A673 (cell line): ENCODE data around the gene CERS5.

Source experiments
- EZH2 ChIP-seq: fragments of 200-600 bp; sonication (generic); IDR thresholded peaks from 2 replicates; pipeline ENCODE4 v1.6.1; 2017; ENCODE audit warnings: borderline replicate concordance, low read depth, mild to moderate bottlenecking, mixed read lengths, antibody characterized with exemption, low read length; ENCODE audit not compliant: poor library complexity, severe bottlenecking
- TF ChIP-seq, protein P1 (sequence below): fragments of 300-800, 200-600 bp; sonication (generic); conservative IDR thresholded peaks from 2 replicates; pipeline ENCODE4 v1.5.1; 2017; ENCODE audit warnings: low read depth, mild to moderate bottlenecking, antibody characterized with exemption, low read length, moderate library complexity, mixed read lengths

DNA sequence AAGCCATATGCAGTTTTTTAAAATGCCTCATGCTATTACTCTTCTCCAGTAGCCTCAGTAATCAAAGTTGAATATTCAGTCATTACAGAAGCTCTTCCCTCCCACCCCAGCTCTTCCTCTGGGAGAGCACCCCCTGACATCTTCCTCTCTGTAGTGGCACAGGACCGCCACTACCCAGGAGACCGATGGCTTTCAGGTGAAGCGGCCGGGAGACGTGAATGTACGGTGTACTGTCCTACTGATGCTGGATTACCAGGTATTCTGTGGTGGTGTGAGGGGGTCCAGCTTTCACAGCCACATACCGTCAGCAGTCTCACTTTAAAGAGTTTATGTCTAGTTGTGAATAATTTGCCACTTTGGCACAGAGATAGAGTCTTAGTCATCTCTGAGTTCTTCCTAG, 77.4 kb downstream of the CERS5 start:
- TF ChIP-seq, protein P1, sequence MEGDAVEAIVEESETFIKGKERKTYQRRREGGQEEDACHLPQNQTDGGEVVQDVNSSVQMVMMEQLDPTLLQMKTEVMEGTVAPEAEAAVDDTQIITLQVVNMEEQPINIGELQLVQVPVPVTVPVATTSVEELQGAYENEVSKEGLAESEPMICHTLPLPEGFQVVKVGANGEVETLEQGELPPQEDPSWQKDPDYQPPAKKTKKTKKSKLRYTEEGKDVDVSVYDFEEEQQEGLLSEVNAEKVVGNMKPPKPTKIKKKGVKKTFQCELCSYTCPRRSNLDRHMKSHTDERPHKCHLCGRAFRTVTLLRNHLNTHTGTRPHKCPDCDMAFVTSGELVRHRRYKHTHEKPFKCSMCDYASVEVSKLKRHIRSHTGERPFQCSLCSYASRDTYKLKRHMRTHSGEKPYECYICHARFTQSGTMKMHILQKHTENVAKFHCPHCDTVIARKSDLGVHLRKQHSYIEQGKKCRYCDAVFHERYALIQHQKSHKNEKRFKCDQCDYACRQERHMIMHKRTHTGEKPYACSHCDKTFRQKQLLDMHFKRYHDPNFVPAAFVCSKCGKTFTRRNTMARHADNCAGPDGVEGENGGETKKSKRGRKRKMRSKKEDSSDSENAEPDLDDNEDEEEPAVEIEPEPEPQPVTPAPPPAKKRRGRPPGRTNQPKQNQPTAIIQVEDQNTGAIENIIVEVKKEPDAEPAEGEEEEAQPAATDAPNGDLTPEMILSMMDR: no peak
- no peak for TF ChIP-seq EZH2
